Endothelial cell of hepatic sinusoid (primary cell): Measurements from ENCODE around the gene CMSS1.

Source experiments
- in situ Hi-C: cut with HindIII; loops from 2 replicates; pipeline ENCODE4 v1.10.0; 2017; ENCODE audit warnings: low sequenced_read_pairs

CMSS1 gene

GRCh38 chr3:100043271-100043670, 225.6 kb downstream of the CMSS1 start:
- in situ Hi-C loops: no loop called here

GRCh38 chr3:100044369-100044768, 226.7 kb downstream of the CMSS1 start:
- in situ Hi-C loops: no loop called here

DNA sequence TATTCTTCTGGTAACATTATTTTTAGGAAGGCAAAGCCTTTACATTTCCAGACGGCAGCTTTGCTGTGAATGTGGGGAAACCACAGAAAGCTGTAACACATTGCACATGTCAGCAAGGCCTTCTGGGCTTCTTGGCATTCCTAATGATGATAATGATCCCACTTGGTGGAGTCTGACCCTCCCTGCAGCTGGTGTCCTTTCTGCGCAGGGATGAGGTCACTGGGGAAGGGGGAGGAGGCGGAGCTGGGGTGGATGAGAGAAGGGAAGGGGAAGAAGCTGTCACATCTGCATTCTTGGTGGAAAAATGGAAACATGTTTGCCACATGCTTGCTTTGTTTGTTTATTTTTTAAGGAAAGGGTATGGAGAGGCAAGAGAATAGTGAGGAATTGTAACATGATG, 228.0 kb downstream of the CMSS1 start:
- in situ Hi-C loops: no loop called here

GRCh38 chr3:100046986-100047385, 229.3 kb downstream of the CMSS1 start:
- in situ Hi-C loops: no loop called here

GRCh38 chr3:100047455-100048141, 229.9 kb downstream of the CMSS1 start:
- in situ Hi-C loops: no loop called here

DNA sequence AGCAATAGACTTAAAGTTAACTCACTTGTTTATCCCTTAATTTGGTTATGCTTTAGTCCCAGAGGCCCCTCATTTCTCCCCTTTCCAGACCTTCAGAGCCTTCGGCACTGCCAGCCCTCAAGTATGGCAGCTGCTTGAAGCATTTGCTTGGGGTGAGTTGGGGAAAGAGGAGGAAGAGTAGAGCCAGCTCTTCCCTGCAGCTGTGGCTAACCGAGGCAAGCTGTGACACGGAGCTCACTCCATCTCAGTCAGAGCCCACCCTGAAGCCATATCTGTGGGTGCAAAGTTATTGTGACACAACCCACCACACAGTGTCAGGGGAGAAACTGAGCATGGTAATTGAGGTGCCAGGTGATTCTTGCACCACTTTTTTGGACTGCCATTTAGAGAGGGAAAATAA, 230.6 kb downstream of the CMSS1 start:
- in situ Hi-C loops: no loop called here

DNA sequence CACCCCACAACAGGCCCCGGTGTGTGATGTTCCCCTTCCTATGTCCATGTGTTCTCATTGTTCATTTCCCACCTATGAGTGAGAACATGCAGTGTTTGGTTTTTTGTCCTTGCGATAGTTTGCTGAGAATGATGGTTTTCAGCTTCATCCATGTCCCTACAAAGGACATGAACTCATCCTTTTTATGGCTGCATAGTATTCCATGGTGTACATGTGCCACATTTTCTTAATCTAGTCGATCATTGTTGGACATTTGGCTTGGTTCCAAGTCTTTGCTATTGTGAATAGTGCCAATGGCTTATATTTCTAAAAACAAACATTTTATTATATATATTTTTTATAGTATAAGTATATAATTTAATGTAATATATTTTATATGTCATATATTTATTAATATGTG, 233.9 kb downstream of the CMSS1 start:
- in situ Hi-C loops: loop anchor here (10.0 kb wide), 1 partner anchor 203 kb away; no protein-coding TSS in a partner anchor

DNA sequence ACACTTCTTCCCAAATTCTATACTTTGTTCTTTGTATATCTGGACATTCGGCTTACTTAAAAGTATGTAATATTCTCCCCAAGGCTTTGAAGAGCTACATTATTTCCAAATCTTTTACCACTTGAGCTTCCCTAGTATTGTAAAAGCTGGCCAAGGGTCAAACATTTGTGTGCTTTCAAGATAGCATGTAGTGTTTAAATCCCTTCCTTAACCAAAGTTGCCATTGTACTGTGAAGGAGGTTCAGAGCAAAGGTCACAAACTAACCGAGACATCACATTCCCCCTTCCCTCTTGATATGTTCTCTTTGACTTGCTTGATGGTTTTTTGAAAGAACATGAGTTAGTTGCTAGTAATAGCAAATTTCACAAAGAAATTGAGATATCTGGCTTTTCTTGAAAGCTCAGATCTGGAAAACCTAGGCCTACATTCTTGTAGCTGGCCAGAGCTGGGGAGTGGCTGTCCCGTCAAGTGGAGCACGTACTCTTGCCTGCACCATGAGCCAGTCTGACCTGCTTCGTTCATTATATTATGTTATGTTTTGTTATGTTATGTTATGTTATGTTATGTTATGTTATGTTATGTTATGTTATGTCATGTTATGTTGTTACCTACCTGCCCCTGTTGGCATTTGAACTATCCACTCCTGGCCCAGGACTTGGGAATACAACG, 236.4 kb downstream of the CMSS1 start:
- in situ Hi-C loops: loop anchor here (10.0 kb wide), 1 partner anchor 201 kb away; no protein-coding TSS in a partner anchor

- in situ Hi-C loops: loop anchor here (5.0 to 10.0 kb wide), 2 partner anchors 104 to 197 kb away; no protein-coding TSS in a partner anchor
Observed at GRCh38 chr3:100057716-100058575, 240.3 kb downstream of the CMSS1 start.

DNA sequence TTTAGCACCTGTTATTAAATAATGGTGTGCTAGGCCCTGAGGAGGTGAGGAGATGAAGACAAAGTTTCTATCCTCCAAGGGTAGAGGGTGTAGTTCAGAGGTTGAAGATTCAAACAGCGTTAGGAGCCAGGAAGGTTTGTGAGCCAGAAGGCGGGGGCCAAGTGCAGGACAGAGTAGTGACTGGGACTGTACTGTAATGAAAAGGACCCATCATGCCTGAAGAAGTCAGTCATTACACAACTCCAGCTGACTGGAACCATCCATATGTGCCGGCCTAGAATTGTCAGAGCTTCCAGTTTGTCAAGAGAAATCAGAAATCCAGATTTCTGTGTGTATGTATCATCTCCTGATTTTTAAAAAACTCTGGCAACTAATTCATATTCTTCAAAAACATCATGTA, 241.8 kb downstream of the CMSS1 start:
- in situ Hi-C loops: loop anchor here (5.0 to 10.0 kb wide), 2 partner anchors 103 to 195 kb away; no protein-coding TSS in a partner anchor

DNA sequence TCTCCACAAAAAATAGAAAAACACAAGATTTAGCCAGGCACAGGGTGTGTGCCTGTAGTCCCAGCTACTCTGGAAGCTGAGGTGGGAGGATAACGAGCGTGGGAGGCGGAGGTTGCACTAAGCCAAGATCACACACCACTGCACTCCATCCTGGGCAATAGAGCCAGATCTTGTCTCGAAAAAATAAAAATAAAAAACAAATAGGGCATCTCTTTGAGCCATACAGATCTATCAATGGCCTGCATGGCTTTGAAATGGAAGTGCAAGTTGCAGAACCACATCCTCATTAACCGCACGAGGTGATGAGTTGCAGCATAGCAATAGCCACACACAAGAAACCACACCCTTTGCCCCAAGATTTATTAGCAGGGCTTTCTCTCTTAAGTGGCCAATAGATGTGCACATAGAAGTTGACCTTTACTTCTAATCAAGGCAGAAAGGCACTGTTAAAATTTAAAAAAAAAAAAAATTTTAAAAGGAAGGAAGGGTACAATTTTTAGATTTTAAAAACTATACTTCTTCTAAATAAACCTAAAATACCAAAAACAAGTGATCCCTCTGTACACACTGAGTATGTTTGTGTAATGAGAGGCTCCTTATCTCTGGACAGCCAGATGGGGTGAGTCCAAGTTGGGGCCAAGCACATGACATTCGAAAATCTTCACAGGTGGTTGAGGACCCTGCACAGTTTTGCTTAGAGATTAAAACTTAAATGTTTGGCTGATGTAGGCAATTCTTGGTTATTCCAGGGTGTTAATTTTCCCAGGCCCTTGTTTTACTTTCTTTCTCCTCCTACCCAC, 243.2 kb downstream of the CMSS1 start:
- in situ Hi-C loops: no loop called here

DNA sequence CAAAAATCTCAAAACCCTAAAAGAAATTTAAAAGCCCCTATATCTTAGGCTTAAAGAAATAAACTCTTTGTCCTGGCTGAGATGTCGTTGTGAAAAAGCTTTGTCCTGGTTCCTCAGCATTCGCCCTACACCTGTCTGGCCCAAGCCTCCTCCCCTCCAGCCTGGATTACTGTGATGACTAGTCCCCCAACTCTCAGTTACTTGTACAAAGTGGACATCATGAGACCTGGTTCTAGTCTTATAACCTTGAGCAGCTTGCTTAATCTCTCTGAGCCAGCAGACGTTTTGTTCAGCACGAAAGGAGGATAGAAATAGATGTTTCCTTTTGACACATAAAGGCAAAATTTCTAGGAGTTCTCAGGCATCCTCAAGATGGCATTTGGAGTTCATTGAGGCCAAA, 245.0 kb downstream of the CMSS1 start:
- in situ Hi-C loops: no loop called here

DNA sequence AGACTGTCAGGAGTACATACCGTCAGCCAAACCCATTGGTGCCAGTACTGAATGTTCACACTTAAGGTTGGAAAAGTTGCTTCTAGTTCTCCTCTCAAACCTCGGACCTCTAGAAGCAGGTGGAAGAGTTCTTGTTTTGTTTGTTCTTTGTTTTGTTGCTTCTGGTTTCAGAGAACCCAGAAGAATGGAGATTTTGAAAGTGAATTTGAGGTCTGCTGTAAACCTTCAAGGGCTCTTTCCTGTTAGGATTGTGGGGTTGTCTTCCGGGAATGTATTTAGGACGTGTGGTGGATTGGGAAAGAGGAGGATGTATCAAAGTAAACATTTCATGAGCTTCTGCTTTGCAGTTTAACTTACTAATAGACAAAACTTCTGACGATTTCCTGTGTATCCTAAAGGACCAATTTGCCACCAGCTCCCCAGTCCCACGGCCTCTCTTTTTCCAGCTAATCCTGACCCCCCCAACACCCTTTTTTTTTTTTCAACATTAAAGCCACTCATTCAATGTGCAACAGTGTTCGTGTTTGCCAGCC, 246.3 kb downstream of the CMSS1 start:
- in situ Hi-C loops: no loop called here

GRCh38 chr3:100067589-100067988, 249.9 kb downstream of the CMSS1 start:
- in situ Hi-C loops: loop anchor here (5.0 kb wide), 1 partner anchor 35 kb away; no protein-coding TSS in a partner anchor

GRCh38 chr3:100068826-100069225, 251.2 kb downstream of the CMSS1 start:
- in situ Hi-C loops: loop anchor here (5.0 kb wide), 1 partner anchor 33 kb away; no protein-coding TSS in a partner anchor

GRCh38 chr3:100069472-100069871, 251.8 kb downstream of the CMSS1 start:
- in situ Hi-C loops: loop anchor here (5.0 kb wide), 1 partner anchor 33 kb away; no protein-coding TSS in a partner anchor

DNA sequence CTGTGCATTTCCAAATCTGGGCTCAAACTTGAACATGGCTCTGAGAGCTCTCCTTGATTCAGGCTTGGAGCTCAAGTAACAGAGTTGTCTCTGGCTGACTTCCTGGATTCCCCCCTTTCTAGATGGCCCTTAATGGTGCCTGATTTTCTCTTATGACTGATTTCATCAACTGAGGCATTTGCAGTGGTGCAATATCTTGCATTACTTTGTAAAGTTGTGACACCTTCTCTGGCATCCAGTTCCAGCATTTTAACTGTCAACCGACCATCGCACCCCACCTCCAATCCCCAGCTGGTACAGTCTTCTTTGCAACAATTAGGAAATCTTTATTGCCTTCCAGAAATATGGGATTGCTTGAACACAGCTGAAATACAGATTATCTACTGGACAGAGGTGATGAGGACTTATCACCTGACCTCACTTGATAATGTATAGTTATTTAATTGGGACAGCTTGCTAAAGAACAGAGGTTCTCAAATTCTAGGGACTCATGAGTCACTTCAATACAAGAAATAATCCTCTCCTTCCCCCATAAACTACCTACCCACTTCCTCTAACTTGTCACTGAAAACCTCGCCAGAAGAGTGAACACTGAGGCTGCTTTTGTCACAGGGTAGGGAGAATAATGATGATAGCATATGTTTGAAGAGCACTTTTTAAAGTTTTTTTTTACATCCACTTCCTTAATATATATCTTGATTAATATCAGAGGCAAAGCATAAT, 254.8 kb downstream of the CMSS1 start:
- in situ Hi-C loops: no loop called here

DNA sequence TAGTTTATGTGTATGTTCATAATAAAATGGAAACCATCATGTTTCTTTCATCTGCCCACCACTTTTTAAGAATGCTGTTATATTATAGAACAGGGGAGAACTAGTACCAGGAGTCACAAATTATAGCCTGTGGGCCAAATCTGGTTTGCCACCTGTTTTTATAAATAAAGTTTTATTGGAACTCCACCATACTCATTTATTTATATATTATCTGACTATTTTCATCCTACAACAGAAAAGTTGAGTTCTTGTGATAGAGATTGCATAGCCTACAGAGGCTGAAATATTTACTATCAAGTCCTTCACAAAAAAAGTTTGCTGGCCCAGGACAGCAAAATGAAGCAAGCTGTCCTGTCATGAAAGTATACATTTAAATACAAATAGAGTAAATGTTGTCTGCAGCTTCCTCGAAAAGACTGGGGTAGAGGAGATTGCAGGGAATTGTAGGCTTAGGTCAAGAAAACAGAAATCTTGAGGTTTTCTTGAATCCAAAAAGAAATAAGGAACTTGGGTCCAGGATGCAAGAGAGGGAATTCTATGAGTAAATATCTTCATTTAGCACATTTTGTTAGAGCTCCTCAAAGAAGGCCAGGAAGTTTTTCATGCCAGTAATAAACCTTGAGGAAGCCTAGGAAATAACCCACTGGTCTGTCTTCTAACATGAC, 255.5 kb downstream of the CMSS1 start:
- in situ Hi-C loops: no loop called here
